ENCODE measurements around the gene VEZF1. TPM values are rescaled to one million over a fixed set of nuclear protein-coding genes. Genes with fewer than 3 reads are reported as not detected.

The VEZF1 gene
- total and polyA plus RNA-seq, 2 of the 8 experiments (the other 6 are each of a cell fraction or from before 2014, with no cell fraction given) = 28.9 to 61.9 TPM

GRCh38 chr17:58032691-58033415, 44.8 kb upstream of the VEZF1 start:
- Histone ChIP-seq H2BK20ac (ENCODE audit: low read length) (peak overlapping the region; percentile 25; the same call in 1 of the 2 replicates), H3K56ac (replicated peaks; ENCODE audit: insufficient read length, low read depth, low read length) (no peak overlapping the region), H2AK5ac (ENCODE audit: low read depth, low read length) (no peak overlapping the region; the same call in 1 of the 2 replicates), H3K4ac (replicated peaks; ENCODE audit: insufficient read length, low read depth, low read length) (no peak overlapping the region), H3K4me2 (ENCODE audit: insufficient read depth in 1 of 2, low read depth in 2 of 2, low read length in 2 of 2) (peak overlapping the region in 1 of 2 experiments; percentile 6; a peak in 2 of 4 replicates), H4K20me1 (replicated peaks in 1 of 2; ENCODE audit: control insufficient read depth in 1 of 2, insufficient read depth in 2 of 2, low read length in 2 of 2) (no peaks in the 10 kb centered on the region), H3K23me2 (ENCODE audit: low read depth, low read length) (no peaks in the 10 kb centered on the region), H3K9ac (replicated peaks in 1 of 4; ENCODE audit: extremely low read depth in 1 of 4, low read depth in 3 of 4, low read length in 3 of 4) (no peak overlapping the region), H4K5ac (ENCODE audit: insufficient read length, low read depth, low read length) (no peak overlapping the region), H4K91ac (replicated peaks; ENCODE audit: insufficient read length, low read length) (no peak overlapping the region), H4K8ac (ENCODE audit: extremely low read depth, insufficient read depth, low read length) (no peak overlapping the region), H3K14ac (ENCODE audit: insufficient read length) (no peak overlapping the region), H3K27ac (ENCODE audit: low read depth, low read length) (no peak overlapping the region), H2BK5ac (ENCODE audit: low read depth, low read length) (no peak overlapping the region), H2BK15ac (ENCODE audit: low read length) (no peak overlapping the region), H3K79me1 (ENCODE audit: low read depth, low read length) (no peaks in the 10 kb centered on the region), H3K9me3 (ENCODE audit: insufficient read depth in 2 of 2, low read depth in 1 of 2, low read length in 1 of 2) (no peaks in the 10 kb centered on the region), H2AFZ (ENCODE audit: low read length) (0 out of 2 replicates have a peak overlapping the region, but pooled peaks have one; percentile 3), H3K4me3 (ENCODE audit: extremely low read depth in 1 of 4, insufficient read depth in 2 of 4, low read depth in 3 of 4, low read length in 4 of 4) (no peak overlapping the region), H3K4me1 (replicated peaks in 1 of 4; ENCODE audit: control insufficient read depth in 3 of 4, insufficient read depth in 4 of 4, low read length in 3 of 4) (peaks cover 0 to 9% (median 2%) of the 10 kb centered on the region in 4 experiments; a peak in 2 of 7 replicates), H3K27me3 (replicated peaks in 1 of 4; ENCODE audit: control insufficient read depth in 3 of 4, extremely low read depth in 1 of 4, insufficient read depth in 3 of 4, low read length in 3 of 4) (no peaks in the 10 kb centered on the region), H2BK12ac (ENCODE audit: low read depth, low read length) (no peak overlapping the region; the same call in 1 of the 2 replicates), H3K36me3 (ENCODE audit: control insufficient read depth in 2 of 4, insufficient read depth in 4 of 4, low read length in 3 of 4) (no peaks in the 10 kb centered on the region), H2BK120ac (replicated peaks; ENCODE audit: low read depth, low read length) (peak overlapping the region; percentile 24), H3K79me2 (ENCODE audit: control insufficient read depth in 1 of 2, insufficient read depth in 2 of 2, low read length in 2 of 2) (no peaks in the 10 kb centered on the region), H3K23ac (ENCODE audit: insufficient read length) (no peak overlapping the region), H3K18ac (ENCODE audit: extremely low read depth, low read length) (no peak overlapping the region)
- ChIA-PET CTCF (ENCODE audit: partially characterized antibody) (interaction anchor here (0.6 kb wide), 1 partner anchor 19 kb away, joined by 3 read pairs; no protein-coding TSS in a partner anchor), POLR2A (ENCODE audit: partially characterized antibody) (interaction anchor here (1.2 to 5.3 kb wide), 4 partner anchors 8 to 36 kb away, joined by 3 to 31 read pairs (median 4); partner anchors contain the start of gene SRSF1)
- WGBS, 2 experiments (ENCODE audit: extremely low coverage in 1 of 2, insufficient coverage in 1 of 2, insufficient read length in 1 of 2, insufficient replicate concordance in 2 of 2, low coverage in 1 of 2, low lambda C conversion rate in 2 of 2, missing lambda C conversion rate in 1 of 2) = 63% methylated on average over 6 of the region's 6 CpGs; no CpG with 5 or more reads in 1 of the 2 experiments
- FAIRE-seq (no peak), DNase-seq (ENCODE audit: low read depth in 1 of 2, low spot score in 2 of 2) (peak in 1 of 2 experiments; percentile 27)
- TF ChIP-seq USF2 (IDR thresholded peaks at IDR 0.05; ENCODE audit: low read length) (no peak), TBP (IDR thresholded peaks at IDR 0.05; ENCODE audit: low read depth, low read length) (no peak), JUN (IDR thresholded peaks at IDR 0.05; ENCODE audit: low read depth, low read length) (no peak), SRF (IDR thresholded peaks at IDR 0.05; ENCODE audit: low read depth, low read length) (no peak), RBBP5 (IDR thresholded peaks at IDR 0.05; ENCODE audit: borderline replicate concordance, low read depth, low read length) (no peak), BRCA1 (IDR thresholded peaks at IDR 0.05; ENCODE audit: low read depth, low read length) (no peak), ZNF274 (IDR thresholded peaks at IDR 0.05; ENCODE audit: borderline replicate concordance, extremely low read depth, low read length) (no peak), ATF3 (IDR thresholded peaks at IDR 0.05; ENCODE audit: insufficient read depth, low read depth, low read length) (no peak), YY1 (IDR thresholded peaks at IDR 0.05; ENCODE audit: low read depth, low read length) (no peak), EZH2 (IDR thresholded peaks at IDR 0.05; ENCODE audit: low read depth, low read length, severe bottlenecking) (no peak)

Data from H1 (cell line).